ENCODE measurements around the gene RPN1. TPM values are rescaled to one million over a fixed set of nuclear protein-coding genes. Genes with fewer than 3 reads are reported as not detected.

RPN1 gene
- total and polyA plus RNA-seq, 2 donors (not counting 1 experiment from before 2014, with no cell fraction given) = 40.4 to 80.6 TPM

- 84% methylated on average over 14 of the region's 18 CpGs for WGBS (ENCODE audit: insufficient coverage)
- no peak overlapping the region for H2AFZ ChIP-seq (ENCODE audit: insufficient read depth, low read depth, low read length, poor library complexity, severe bottlenecking)
- no peak overlapping the region for H3K4me3 Mint-ChIP-seq
- no peaks in the 10 kb centered on the region for H3K27me3 Mint-ChIP-seq
- no peaks in the 10 kb centered on the region for H3K27me3 ChIP-seq (replicated peaks in 1 of 4; ENCODE audit: control extremely low read depth in 1 of 4, control insufficient read depth in 3 of 4, insufficient read depth in 4 of 4, low read length in 3 of 4)
- H3K9me3 ChIP-seq (ENCODE audit: control extremely low read depth in 1 of 3, control insufficient read depth in 2 of 3, insufficient read depth in 1 of 3, low read length in 2 of 3) = no peaks in the 10 kb centered on the region
- DNase-seq (no peak), ATAC-seq (ENCODE audit: low read depth) (no peak)
- H3K4me1 ChIP-seq (ENCODE audit: control insufficient read depth in 2 of 2, insufficient read depth in 2 of 2, low read length in 2 of 2) = no peaks in the 10 kb centered on the region
- no peaks in the 10 kb centered on the region for H3K9me3 Mint-ChIP-seq (ENCODE audit: insufficient read depth)
- TF ChIP-seq, protein P1, sequence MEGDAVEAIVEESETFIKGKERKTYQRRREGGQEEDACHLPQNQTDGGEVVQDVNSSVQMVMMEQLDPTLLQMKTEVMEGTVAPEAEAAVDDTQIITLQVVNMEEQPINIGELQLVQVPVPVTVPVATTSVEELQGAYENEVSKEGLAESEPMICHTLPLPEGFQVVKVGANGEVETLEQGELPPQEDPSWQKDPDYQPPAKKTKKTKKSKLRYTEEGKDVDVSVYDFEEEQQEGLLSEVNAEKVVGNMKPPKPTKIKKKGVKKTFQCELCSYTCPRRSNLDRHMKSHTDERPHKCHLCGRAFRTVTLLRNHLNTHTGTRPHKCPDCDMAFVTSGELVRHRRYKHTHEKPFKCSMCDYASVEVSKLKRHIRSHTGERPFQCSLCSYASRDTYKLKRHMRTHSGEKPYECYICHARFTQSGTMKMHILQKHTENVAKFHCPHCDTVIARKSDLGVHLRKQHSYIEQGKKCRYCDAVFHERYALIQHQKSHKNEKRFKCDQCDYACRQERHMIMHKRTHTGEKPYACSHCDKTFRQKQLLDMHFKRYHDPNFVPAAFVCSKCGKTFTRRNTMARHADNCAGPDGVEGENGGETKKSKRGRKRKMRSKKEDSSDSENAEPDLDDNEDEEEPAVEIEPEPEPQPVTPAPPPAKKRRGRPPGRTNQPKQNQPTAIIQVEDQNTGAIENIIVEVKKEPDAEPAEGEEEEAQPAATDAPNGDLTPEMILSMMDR (IDR thresholded peaks at IDR 0.05) = no peak
- no peak for TF ChIP-seq EZH2 (IDR thresholded peaks at IDR 0.05; ENCODE audit: borderline replicate concordance, insufficient read depth, low read depth, low read length, poor library complexity, severe bottlenecking)
- no peaks in the 10 kb centered on the region for H3K36me3 ChIP-seq (replicated peaks in 1 of 2; ENCODE audit: control extremely low read depth in 1 of 2, control insufficient read depth in 1 of 2, extremely low read depth in 1 of 2, insufficient read depth in 2 of 2, low read length in 1 of 2)
- H3K4me2 ChIP-seq (replicated peaks; ENCODE audit: low read depth, low read length, poor library complexity, severe bottlenecking) = no peak overlapping the region
- ChIA-PET CTCF (interaction anchor here (0.7 to 2.2 kb wide), 2 partner anchors 9 to 173 kb away, joined by 3 to 9 read pairs; no protein-coding TSS in a partner anchor), POLR2A (no interaction called here)
- H4K20me1 ChIP-seq (ENCODE audit: control insufficient read depth, insufficient read depth, low read length, poor library complexity, severe bottlenecking) = no peaks in the 10 kb centered on the region
- intact Hi-C loops (cut with micrococcal nuclease) = no loop called here
- H3K79me2 ChIP-seq (ENCODE audit: control insufficient read depth, insufficient read depth, low read length) = no peaks in the 10 kb centered on the region
- H3K27ac ChIP-seq (ENCODE audit: low read length in 2 of 2) = no peak overlapping the region
- no peak overlapping the region for H3K27ac Mint-ChIP-seq
- no peak overlapping the region for H3K9ac ChIP-seq (ENCODE audit: low read length)
- no peak overlapping the region for H3K4me3 ChIP-seq (ENCODE audit: control extremely low read depth in 1 of 5, extremely low read depth in 1 of 5, insufficient read depth in 1 of 5, low read depth in 2 of 5, low read length in 4 of 5)
- no peaks in the 10 kb centered on the region for H3K4me1 Mint-ChIP-seq
Measured at GRCh38 chr3:128598884-128599664, 51.5 kb downstream of the RPN1 start.

DNA sequence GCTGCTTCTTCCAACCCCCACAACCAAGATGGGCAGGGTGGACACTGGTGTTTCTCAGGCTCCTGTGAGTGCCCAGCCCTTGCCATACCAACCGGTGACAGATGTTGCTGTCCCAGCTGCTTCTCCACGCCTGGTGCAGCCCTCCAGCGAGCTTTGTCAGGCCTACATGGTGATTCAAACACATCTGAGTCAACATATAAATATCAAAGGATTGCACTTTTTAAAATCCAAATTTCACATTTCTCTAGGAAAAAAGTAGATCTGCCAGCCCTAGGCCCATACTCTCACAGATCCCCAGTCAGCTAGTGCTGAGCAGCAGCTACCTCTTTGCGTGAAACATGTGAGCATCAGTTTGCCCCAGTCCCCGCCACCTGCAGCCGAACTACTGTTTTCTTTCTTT is 52.7 kb downstream of the RPN1 start:
- Mint-ChIP-seq H3K4me1 (no peaks in the 10 kb centered on the region), H3K27me3 (no peaks in the 10 kb centered on the region), H3K27ac (no peak overlapping the region), H3K9me3 (ENCODE audit: insufficient read depth) (no peaks in the 10 kb centered on the region), H3K4me3 (no peak overlapping the region)
- Histone ChIP-seq H3K9ac (ENCODE audit: low read length) (no peak overlapping the region), H4K20me1 (ENCODE audit: control insufficient read depth, insufficient read depth, low read length, poor library complexity, severe bottlenecking) (no peaks in the 10 kb centered on the region), H3K4me2 (replicated peaks; ENCODE audit: low read depth, low read length, poor library complexity, severe bottlenecking) (no peak overlapping the region), H3K27me3 (replicated peaks in 1 of 4; ENCODE audit: control extremely low read depth in 1 of 4, control insufficient read depth in 3 of 4, insufficient read depth in 4 of 4, low read length in 3 of 4) (no peaks in the 10 kb centered on the region), H3K79me2 (ENCODE audit: control insufficient read depth, insufficient read depth, low read length) (no peaks in the 10 kb centered on the region), H3K9me3 (ENCODE audit: control extremely low read depth in 1 of 3, control insufficient read depth in 2 of 3, insufficient read depth in 1 of 3, low read length in 2 of 3) (no peaks in the 10 kb centered on the region), H3K27ac (ENCODE audit: low read length in 2 of 2) (no peak overlapping the region), H3K36me3 (replicated peaks in 1 of 2; ENCODE audit: control extremely low read depth in 1 of 2, control insufficient read depth in 1 of 2, extremely low read depth in 1 of 2, insufficient read depth in 2 of 2, low read length in 1 of 2) (no peaks in the 10 kb centered on the region), H3K4me1 (ENCODE audit: control insufficient read depth in 2 of 2, insufficient read depth in 2 of 2, low read length in 2 of 2) (no peaks in the 10 kb centered on the region), H3K4me3 (ENCODE audit: control extremely low read depth in 1 of 5, extremely low read depth in 1 of 5, insufficient read depth in 1 of 5, low read depth in 2 of 5, low read length in 4 of 5) (no peak overlapping the region), H2AFZ (ENCODE audit: insufficient read depth, low read depth, low read length, poor library complexity, severe bottlenecking) (no peak overlapping the region)
- TF ChIP-seq EZH2 (IDR thresholded peaks at IDR 0.05; ENCODE audit: borderline replicate concordance, insufficient read depth, low read depth, low read length, poor library complexity, severe bottlenecking) = no peak
- TF ChIP-seq, protein P1 (IDR thresholded peaks at IDR 0.05) = no peak
- CTCF ChIA-PET = interaction anchor here (2.2 kb wide), 1 partner anchor 10 kb away, joined by 9 read pairs; no protein-coding TSS in a partner anchor
- 82% methylated on average over 6 of the region's 6 CpGs for WGBS (ENCODE audit: insufficient coverage)
- no peak for DNase-seq
- intact Hi-C loops (cut with micrococcal nuclease) = no loop called here
- POLR2A ChIA-PET = no interaction called here
- no peak for ATAC-seq (ENCODE audit: low read depth)

Measured in B cell (primary cell).